GM06990 (cell line): ENCODE data around the gene VDAC1.

Experiments
- DNase-seq: peaks from one replicate; pipeline ENCODE4 v3.0.0-alpha.2; 2011; ENCODE audit not compliant: insufficient read length; ENCODE audit errors: extremely low read depth
- H3K27me3 ChIP-seq: replicated peaks from 2 replicates; pipeline ENCODE4 v1.6.0; 2011; ENCODE audit warnings: low read length; ENCODE audit not compliant: control insufficient read depth, insufficient read depth
- H3K36me3 ChIP-seq: 2 replicates; pipeline ENCODE4 v1.5.1; 2011; ENCODE audit warnings: low read length; ENCODE audit not compliant: control insufficient read depth, insufficient read depth
- H3K4me3 ChIP-seq: replicated peaks from 2 replicates; pipeline ENCODE4 v1.5.1; 2011; ENCODE audit warnings: low read depth, mild to moderate bottlenecking, control low read depth, low read length
- TF ChIP-seq, protein P1 (sequence below): IDR thresholded peaks from 2 replicates; pipeline ENCODE4 v1.5.1; 2011; ENCODE audit warnings: low read length, control low read depth, mild to moderate bottlenecking, inconsistent platforms; ENCODE audit not compliant: insufficient read depth, poor library complexity, severe bottlenecking

Gene VDAC1

GRCh38 chr5:134019636-134020035 is 14.9 kb upstream of the VDAC1 start:
- no peaks in the 10 kb centered on the region; the same call in 1 of the 2 replicates for H3K27me3 ChIP-seq
- TF ChIP-seq, protein P1, sequence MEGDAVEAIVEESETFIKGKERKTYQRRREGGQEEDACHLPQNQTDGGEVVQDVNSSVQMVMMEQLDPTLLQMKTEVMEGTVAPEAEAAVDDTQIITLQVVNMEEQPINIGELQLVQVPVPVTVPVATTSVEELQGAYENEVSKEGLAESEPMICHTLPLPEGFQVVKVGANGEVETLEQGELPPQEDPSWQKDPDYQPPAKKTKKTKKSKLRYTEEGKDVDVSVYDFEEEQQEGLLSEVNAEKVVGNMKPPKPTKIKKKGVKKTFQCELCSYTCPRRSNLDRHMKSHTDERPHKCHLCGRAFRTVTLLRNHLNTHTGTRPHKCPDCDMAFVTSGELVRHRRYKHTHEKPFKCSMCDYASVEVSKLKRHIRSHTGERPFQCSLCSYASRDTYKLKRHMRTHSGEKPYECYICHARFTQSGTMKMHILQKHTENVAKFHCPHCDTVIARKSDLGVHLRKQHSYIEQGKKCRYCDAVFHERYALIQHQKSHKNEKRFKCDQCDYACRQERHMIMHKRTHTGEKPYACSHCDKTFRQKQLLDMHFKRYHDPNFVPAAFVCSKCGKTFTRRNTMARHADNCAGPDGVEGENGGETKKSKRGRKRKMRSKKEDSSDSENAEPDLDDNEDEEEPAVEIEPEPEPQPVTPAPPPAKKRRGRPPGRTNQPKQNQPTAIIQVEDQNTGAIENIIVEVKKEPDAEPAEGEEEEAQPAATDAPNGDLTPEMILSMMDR: no peak
- H3K36me3 ChIP-seq: no peaks in the 10 kb centered on the region
- no peak for DNase-seq
- no peak overlapping the region for H3K4me3 ChIP-seq

- TF ChIP-seq, protein P1: no peak
- no peak overlapping the region for H3K4me3 ChIP-seq
- DNase-seq: no peak
These were observed 14.2 kb upstream of the VDAC1 start for GRCh38 chr5:134018986-134019316.

DNA sequence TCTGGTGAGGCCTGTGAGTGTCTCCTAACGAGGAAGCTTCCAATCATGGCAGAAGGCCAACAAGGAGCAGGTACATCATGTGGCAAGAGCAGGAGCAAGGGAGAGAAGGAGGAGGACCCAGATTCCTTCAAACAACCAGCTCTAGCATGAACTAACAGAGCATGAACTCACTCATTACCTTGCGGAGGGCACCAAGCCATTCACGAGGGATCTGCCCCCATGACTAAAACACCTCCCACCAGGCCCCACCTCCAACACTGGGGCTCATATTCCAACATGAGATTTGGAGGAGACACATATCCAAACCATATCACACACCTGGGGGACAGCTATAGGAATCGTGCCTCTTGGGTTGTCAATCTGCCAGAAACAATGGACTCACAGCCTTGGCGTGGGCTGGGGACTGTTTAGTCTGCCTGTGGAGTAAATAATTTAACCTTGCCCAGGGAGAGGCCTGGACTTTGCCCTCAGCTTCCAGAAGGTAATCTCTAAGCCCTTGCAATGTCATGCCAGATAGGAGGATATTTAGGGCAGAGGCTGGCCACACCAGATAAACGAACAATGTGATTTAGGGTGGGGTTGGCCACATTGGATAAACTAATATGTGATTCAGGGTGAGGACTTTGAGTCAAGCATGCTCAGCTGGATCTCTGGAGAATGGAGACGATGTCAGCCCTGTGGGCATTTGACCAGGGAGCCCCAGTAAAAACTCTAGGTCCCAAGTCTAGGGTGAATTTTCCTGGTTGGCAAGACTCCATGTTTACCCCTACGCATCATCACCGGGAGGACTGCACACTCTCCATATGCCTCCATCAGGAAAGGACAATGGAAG is 13.6 kb upstream of the VDAC1 start:
- H3K4me3 ChIP-seq: no peak overlapping the region
- TF ChIP-seq, protein P1: no peak
- DNase-seq: no peak
- H3K36me3 ChIP-seq: no peaks in the 10 kb centered on the region
- no peaks in the 10 kb centered on the region; the same call in 1 of the 2 replicates for H3K27me3 ChIP-seq

More at GRCh38 chr5:134018986-134019316, 14.2 kb upstream of the VDAC1 start:
- no peaks in the 10 kb centered on the region for H3K36me3 ChIP-seq
- no peaks in the 10 kb centered on the region; the same call in 1 of the 2 replicates for H3K27me3 ChIP-seq

DNA sequence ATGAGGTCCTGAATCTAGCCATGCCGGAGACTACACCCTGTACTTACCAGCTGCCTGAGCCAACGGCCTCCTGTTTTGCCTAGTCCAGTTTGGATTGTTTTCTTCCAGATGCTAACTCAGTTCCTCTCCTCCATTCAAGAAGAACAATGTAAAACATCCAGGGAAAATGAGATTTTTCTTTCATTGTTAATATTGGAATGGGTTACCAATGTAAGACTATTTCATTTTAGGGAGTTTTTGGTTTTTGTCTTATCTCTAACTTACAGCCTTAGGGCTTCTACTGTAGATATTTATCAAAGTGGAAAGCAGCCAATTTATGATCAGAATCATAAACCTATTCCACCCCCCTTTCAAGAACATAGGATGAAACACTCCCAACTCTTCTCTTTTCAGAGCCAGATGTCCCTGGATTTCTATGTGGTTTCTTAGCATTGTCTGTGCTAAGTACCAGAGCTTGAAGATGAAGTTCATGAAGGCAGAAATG is 3.5 kb upstream of the VDAC1 start:
- Histone ChIP-seq H3K4me3 (no peak overlapping the region), H3K27me3 (no peaks in the 10 kb centered on the region), H3K36me3 (no peaks in the 10 kb centered on the region)
- TF ChIP-seq, protein P1: no peak
- no peak for DNase-seq

GRCh38 chr5:134007581-134008265 is 2.9 kb upstream of the VDAC1 start:
- no peaks in the 10 kb centered on the region for H3K27me3 ChIP-seq
- TF ChIP-seq, protein P1: no peak
- no peak for DNase-seq
- H3K4me3 ChIP-seq: no peak overlapping the region
- H3K36me3 ChIP-seq: no peaks in the 10 kb centered on the region
